CD4-positive, alpha-beta T cell treated with Interleukin-17A for 1 hour (primary cell): Measurements from ENCODE around the gene PPARGC1A.

ENCODE experiments used
- DNase-seq: peaks from one replicate; pipeline ENCODE4 v3.0.0-alpha.2; 2020

Gene PPARGC1A

GRCh38 chr4:23909671-23910070, 19.8 kb upstream of the PPARGC1A start:
- no peak for DNase-seq

DNA sequence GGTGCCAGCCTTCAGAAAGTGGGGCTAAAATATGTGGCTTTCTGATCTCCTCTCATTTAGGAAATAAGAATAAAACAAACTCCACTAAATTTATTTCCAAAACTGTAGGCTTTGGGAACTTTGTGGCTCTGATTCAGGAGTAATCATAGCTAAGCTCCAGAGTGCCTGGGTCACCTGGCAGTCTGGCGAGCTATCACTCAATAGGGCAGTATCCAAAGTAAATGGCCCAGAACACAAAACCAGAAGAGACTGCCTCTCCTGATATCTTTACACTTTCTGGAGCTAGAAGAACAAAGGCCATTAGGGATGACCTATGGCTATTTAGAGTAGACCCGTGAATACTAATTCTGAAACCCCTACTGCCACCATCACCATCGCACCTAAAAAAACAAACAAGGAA, 17.0 kb upstream of the PPARGC1A start:
- DNase-seq, result no peak

DNA sequence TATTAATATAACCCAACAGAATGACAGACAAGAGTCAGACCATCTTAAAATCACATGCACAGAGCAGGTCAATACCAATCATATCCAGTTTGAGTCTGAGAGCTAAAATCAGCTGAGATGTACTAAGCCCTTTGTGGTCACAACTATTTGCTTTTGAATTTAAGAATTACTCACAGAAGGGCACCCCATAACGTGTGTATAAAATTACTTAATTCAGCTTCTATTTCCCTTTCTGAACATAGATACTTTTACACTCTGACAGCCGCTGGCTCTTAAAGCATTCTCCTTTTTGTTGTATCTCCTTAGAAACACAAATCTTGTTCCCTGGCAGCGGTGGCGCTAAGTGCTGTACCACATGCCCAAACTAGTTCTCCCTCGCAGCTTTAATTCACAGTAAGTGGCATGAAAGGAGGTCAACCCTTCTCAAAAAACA, 14.8 kb upstream of the PPARGC1A start:
- no peak for DNase-seq

DNA sequence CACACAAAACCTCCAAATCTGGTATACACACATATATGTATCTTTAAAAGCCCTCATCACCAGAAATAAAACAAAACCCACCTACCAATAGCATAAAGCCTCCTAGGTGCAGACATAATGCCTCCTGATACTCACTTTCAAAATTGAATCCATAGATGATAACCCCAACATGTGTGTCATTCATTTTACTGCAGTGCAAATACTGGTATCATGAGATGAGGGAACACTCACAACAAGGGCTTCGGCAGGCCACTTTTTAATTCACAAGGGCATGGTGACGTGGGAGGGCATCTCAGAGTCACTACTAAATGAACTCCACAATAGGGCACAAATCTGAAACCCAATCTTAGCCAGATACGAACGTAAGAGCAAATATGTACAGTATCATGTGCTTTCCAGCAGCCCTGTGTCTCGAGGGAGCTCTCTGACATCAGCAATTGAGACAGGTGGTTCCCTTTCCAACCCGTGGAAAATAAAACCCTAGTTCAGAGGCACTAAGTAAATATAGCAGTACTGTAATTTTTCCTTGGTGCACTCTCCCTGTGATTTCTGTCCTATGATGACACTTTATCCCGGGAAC, 14.1 kb upstream of the PPARGC1A start:
- DNase-seq, result no peak

DNA sequence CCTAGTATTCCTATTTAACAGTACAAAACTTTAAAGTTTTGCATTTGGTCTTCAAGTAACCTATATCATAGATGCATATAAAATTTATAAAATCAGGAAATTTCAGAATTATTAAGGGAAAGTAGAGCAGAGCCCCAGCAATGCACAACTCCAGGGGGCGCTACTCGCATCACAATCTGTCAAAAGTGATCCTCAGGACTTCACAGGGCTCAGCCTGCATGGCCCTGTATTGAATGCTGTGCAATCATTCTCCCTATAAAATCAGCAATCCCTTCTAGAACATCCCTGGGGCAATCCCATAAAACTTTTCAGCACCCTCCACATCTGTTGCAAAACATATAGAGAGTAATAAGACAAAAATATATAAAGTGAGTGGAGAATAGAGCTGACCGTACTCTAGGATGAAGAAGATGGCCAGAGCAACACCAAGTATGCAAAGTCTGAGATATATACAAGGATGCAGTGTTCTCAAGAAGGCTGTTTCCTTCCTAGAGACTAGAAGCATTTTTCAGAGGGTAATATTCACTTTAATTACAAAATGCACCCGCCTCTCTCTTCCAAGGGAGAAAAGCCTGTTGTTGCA, 12.5 kb upstream of the PPARGC1A start:
- DNase-seq, result no peak

DNA sequence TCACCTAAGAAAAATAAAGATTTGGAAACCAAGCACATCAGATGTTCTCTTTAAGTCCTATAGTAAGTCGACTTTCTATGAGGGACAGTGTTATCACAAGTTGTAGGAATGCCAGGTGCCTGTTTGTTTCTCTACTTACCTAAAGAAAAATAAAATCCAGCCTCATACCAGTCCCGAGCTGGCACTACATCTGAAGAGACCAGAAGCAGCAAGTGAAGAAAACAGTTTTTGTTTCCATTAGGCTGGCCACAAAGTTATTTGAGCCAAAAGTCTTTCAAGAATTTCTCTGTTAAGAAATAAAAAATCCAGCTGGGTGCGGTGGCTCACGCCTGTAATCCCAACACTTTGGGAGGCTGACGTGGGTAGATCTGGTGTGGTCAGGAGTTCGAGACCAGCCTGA, 10.8 kb upstream of the PPARGC1A start:
- DNase-seq, result no peak

GRCh38 chr4:23899565-23899964, 9.7 kb upstream of the PPARGC1A start:
- DNase-seq, result no peak

DNA sequence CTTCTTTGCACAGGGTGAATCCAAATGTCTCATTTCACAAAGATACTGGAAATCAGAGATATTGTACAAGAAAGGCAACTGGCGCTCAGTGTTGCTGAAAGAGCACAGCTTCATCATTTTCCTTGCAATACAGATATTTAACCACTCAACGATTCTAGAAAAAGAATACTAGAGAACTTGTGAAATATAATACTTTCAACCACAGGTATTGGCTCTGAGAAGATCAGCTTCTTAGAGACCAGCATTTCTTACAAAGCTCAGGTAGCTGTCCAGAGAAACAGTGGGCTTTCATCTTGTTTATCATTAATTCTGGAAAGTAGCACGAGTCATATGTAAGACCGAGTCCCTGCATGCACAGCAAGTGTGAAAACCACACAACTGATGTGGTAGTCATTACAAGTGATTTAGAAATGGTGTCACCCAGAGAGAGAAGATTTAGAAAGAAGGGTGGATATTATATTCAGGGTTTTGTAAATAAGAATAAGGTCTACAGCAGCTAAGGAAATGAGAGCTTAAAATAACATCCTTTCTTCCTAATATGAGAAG, 7.8 kb upstream of the PPARGC1A start:
- no peak for DNase-seq

DNA sequence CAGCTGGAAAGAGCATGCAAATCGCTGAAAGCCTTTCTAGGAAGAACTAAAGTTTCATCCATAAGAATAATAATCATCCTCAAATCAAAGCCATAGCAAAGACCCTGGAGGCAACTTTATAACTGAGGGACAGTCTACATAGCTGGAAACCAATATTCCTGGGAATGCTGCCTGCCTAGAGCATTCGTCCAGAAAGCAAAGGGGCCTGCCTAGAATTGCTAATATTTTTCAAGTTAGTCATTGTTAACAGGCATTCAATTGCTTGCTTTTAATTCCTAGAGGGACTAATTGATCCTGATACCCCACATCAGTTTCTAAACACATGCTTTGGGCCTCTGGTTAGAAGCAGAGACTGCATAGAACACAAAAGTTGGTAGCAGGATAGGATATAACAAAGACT, 4.2 kb upstream of the PPARGC1A start:
- no peak for DNase-seq

- no peak for DNase-seq
Measured at GRCh38 chr4:23891064-23891421, 1.2 kb upstream of the PPARGC1A start.

GRCh38 chr4:23890369-23891063, 669 bp upstream of the PPARGC1A start:
- DNase-seq, result no peak

DNA sequence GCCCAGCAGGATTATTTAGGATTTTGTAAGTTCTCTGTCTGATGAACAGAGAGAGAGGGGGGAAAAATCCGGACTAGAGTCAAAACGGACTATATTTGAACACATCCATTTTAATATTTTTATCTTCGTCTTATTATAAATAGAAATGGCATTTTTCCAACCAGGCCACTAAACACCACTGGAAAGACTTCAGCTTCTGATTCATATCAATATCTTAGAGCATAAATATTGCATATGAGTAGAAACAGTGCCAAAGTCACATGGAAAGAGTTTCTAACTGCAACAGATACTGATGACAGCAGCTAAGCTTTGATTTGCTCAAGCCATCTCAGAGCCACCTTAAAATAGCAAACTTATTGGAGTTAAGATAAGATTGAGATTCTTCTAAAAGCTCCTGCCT, 456 bp downstream of the PPARGC1A start:
- no peak for DNase-seq

- no peak for DNase-seq
Measured at GRCh38 chr4:23888421-23889319, 1.2 kb downstream of the PPARGC1A start.

GRCh38 chr4:23887989-23888388, 1.9 kb downstream of the PPARGC1A start:
- DNase-seq, result no peak

GRCh38 chr4:23887173-23887572, 2.7 kb downstream of the PPARGC1A start:
- no peak for DNase-seq

DNA sequence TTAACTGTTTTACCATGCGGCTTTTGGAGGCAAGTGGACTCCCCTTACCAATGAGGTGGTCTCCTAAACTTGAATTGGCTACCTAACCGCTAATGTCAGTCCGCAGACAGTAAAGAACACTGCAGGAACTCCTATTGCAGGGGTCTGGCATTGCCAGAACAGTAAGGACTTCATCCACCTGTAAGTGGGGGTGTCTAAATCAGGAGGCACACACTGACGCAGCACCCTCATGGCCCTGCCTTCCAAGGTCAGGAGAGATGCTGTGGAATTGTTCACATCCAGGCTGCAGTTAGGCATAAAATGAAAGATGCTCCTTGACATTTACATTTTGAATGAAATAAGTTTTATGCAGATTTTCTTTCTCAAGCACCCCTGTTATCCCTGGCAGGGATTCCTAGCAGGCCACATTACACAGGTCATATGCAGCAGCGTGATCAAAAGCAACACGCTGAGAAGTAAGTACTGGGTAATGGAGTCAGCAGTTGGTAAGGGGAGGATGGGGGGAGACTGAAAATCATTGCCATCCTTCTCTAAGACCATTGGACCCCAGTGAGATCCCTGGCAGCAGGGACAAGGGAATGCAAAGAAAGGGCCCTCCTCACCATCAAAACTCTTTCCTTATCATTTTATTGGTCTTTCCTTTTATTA, 3.8 kb downstream of the PPARGC1A start:
- DNase-seq, result no peak

DNA sequence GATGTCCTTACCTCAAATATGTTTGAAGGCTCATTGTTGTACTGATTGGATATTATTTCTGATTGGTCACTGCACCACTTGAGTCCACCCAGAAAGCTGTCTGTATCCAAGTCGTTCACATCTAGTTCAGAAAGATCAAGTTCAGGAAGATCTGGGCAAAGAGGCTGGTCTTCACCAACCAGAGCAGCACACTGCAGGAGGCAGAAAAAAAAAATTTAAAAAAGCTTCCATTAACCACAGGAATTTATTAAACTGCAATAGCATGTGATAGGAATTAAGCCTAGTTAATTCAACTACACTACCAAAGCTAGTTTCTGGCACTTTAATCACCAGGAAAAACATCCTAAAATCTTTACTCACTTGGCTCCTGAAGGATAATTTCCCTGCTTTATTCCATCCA, 5.1 kb downstream of the PPARGC1A start:
- no peak for DNase-seq

DNA sequence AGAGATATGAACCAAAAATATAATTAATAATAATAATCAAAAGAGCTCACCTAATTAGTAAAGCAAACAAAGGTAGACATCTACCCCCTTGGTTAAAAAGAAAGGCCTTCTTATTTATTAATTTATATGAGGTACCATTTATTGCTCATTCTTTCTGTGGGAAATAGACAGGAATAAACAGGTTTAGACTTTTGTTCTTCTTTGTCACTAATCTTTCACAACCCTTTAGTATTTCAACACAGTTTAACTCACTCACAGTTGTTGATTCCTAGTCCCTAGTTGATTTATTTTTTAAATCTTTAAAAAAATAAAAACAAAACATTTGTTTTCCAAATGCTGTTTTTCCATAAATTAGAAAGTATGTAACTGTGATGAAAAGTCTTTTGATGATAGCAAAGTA, 5.6 kb downstream of the PPARGC1A start:
- no peak for DNase-seq

GRCh38 chr4:23882976-23883531, 6.8 kb downstream of the PPARGC1A start:
- DNase-seq, result no peak

- no peak for DNase-seq
Measured at GRCh38 chr4:23881674-23882337, 8.0 kb downstream of the PPARGC1A start.

GRCh38 chr4:23881052-23881501, 8.8 kb downstream of the PPARGC1A start:
- no peak for DNase-seq
